Measurements from ENCODE around the gene LRTM2. TPM values are rescaled to one million over a fixed set of nuclear protein-coding genes. Genes with fewer than 3 reads are reported as not detected.
A peak's percentile ranks its signal among the peaks of the same experiment; 100 is the strongest.

LRTM2 gene
- not detected for total RNA-seq
- long read RNA-seq, result 0 reads

GRCh38 chr12:1820191-1820895 lies at the start of gene LRTM2:
Gene LRTM2 (plus strand): TSS chr12:1820565. CDS start chr12:1828149, 7,584 bp downstream.
- intact Hi-C loops (cut with DNase I), result no loop called here
- ATAC-seq, result peak; percentile 22
- DNase-seq, result no peak
- no peaks in the 10 kb centered on the region for H3K36me3 ChIP-seq
- no peak for TF ChIP-seq CTCF (IDR thresholded peaks at IDR 0.05)
- no peak within 1 kb of the TSS for H3K27ac ChIP-seq
- no peaks in the 10 kb centered on the region for H3K9me3 ChIP-seq
- H3K4me3 ChIP-seq, result no peak within 1 kb of the TSS
- no peaks in the 10 kb centered on the region for H3K4me1 ChIP-seq
- peaks cover 35% of the 10 kb centered on the region for H3K27me3 ChIP-seq

- H3K4me3 ChIP-seq, result no peak overlapping the region
- ATAC-seq (no peak), DNase-seq (no peak)
- intact Hi-C loops (cut with DNase I), result no loop called here
- no peaks in the 10 kb centered on the region for H3K9me3 ChIP-seq
- peaks cover 17% of the 10 kb centered on the region for H3K36me3 ChIP-seq
- H3K27ac ChIP-seq, result no peak overlapping the region
- H3K27me3 ChIP-seq, result no peaks in the 10 kb centered on the region
- no peak for TF ChIP-seq CTCF (IDR thresholded peaks at IDR 0.05)
- H3K4me1 ChIP-seq, result peaks cover 4% of the 10 kb centered on the region
Observed at GRCh38 chr12:1773937-1774655, 46.3 kb upstream of the LRTM2 start.

- TF ChIP-seq CTCF (IDR thresholded peaks at IDR 0.05), result no peak
- Histone ChIP-seq H3K4me1 (peaks cover 6% of the 10 kb centered on the region), H3K27me3 (no peaks in the 10 kb centered on the region), H3K27ac (no peak overlapping the region), H3K4me3 (no peak overlapping the region), H3K9me3 (no peaks in the 10 kb centered on the region), H3K36me3 (peaks cover 27% of the 10 kb centered on the region)
- DNase-seq (no peak), ATAC-seq (no peak)
- intact Hi-C loops (cut with DNase I), result no loop called here
Observed at GRCh38 chr12:1776170-1776921, 44.0 kb upstream of the LRTM2 start.

- ATAC-seq, result no peak
- peaks cover 26% of the 10 kb centered on the region for H3K36me3 ChIP-seq
Observed at GRCh38 chr12:1777798-1778197, 42.6 kb upstream of the LRTM2 start.

GRCh38 chr12:1778911-1779310 lies 41.5 kb upstream of the LRTM2 start:
- intact Hi-C loops (cut with DNase I), result no loop called here
- Histone ChIP-seq H3K4me1 (peaks cover 16% of the 10 kb centered on the region), H3K4me3 (no peak overlapping the region), H3K36me3 (peaks cover 22% of the 10 kb centered on the region), H3K27ac (no peak overlapping the region), H3K9me3 (no peaks in the 10 kb centered on the region), H3K27me3 (no peaks in the 10 kb centered on the region)
- ATAC-seq (no peak), DNase-seq (no peak)
- TF ChIP-seq CTCF (IDR thresholded peaks at IDR 0.05), result no peak

More at GRCh38 chr12:1777798-1778197, 42.6 kb upstream of the LRTM2 start:
- Histone ChIP-seq H3K4me1 (peaks cover 16% of the 10 kb centered on the region), H3K4me3 (no peak overlapping the region), H3K27me3 (no peaks in the 10 kb centered on the region), H3K9me3 (no peaks in the 10 kb centered on the region), H3K27ac (no peak overlapping the region)
- DNase-seq, result no peak
- intact Hi-C loops (cut with DNase I), result no loop called here
- TF ChIP-seq CTCF (IDR thresholded peaks at IDR 0.05), result no peak
